ENCODE measurements around the gene GIPC1. TPM values are rescaled to one million over a fixed set of nuclear protein-coding genes. Genes with fewer than 3 reads are reported as not detected.

The GIPC1 gene
- total and polyA plus RNA-seq, 2 of the 4 experiments (the other 2 are of a cell fraction), result 74.2 to 133 TPM

GRCh38 chr19:14494910-14495671, 836 bp downstream of the GIPC1 start:
- dilution Hi-C loops (cut with HindIII; ENCODE audit: low sequenced_read_pairs, unreplicated experiment), result no loop called here
- Histone ChIP-seq H3K4me3 (ENCODE audit: insufficient read depth, low read depth, low read length) (peak overlapping the region; percentile 100), H2BK15ac (ENCODE audit: low read depth, low read length) (no peak overlapping the region), H3K9me1 (ENCODE audit: insufficient read depth, low read length) (peaks cover 11% of the 10 kb centered on the region), H4K91ac (ENCODE audit: insufficient read depth, low read depth, low read length) (peak overlapping the region; percentile 31), H4K5ac (ENCODE audit: low read depth, low read length) (peak overlapping the region; percentile 78; the same call in 1 of the 2 replicates), H2BK20ac (ENCODE audit: low read depth, low read length) (no peak overlapping the region), H3K4ac (ENCODE audit: low read depth, low read length) (peak overlapping the region; percentile 70), H3K27me3 (ENCODE audit: control insufficient read depth, insufficient read depth, low read length) (no peaks in the 10 kb centered on the region), H2AFZ (replicated peaks; ENCODE audit: low read length, poor library complexity) (peak overlapping the region; percentile 85), H4K8ac (ENCODE audit: low read depth in 2 of 2, low read length in 2 of 2) (peak overlapping the region in 1 of 2 experiments; percentile 62; a peak in 2 of 4 replicates), H4K20me1 (ENCODE audit: insufficient read depth, low read length) (peaks cover 24% of the 10 kb centered on the region), H2AK5ac (ENCODE audit: low read depth, low read length) (peak overlapping the region; percentile 92), H3K4me1 (ENCODE audit: control insufficient read depth, insufficient read depth, low read length) (peaks cover 8% of the 10 kb centered on the region), H3K36me3 (ENCODE audit: control insufficient read depth, insufficient read depth, low read length) (peaks cover 11% of the 10 kb centered on the region), H3K9ac (ENCODE audit: low read depth, low read length) (peak overlapping the region; percentile 73), H3K56ac (ENCODE audit: extremely low read depth, insufficient read depth, low read length) (peak overlapping the region; percentile 68; the same call in 1 of the 2 replicates), H3K79me1 (ENCODE audit: low read depth in 1 of 2, low read length in 2 of 2) (peaks cover 20 to 38% of the 10 kb centered on the region in 2 experiments), H2AK9ac (replicated peaks; ENCODE audit: low read depth, low read length, poor library complexity) (peak overlapping the region; percentile 99), H3K23ac (ENCODE audit: low read depth, low read length) (peak overlapping the region; percentile 92), H2BK120ac (ENCODE audit: low read depth, low read length) (0 out of 2 replicates have a peak overlapping the region, but pooled peaks have one; percentile 38), H3K14ac (replicated peaks; ENCODE audit: low read depth, low read length) (peak overlapping the region; percentile 93), H2BK5ac (ENCODE audit: low read depth, low read length, poor library complexity, severe bottlenecking) (peak overlapping the region; percentile 79), H3K18ac (ENCODE audit: low read depth, low read length) (no peak overlapping the region), H3K27ac (ENCODE audit: insufficient read depth, low read length) (peak overlapping the region; percentile 62), H3K4me2 (ENCODE audit: low read depth, low read length) (peak overlapping the region; percentile 99), H3K9me3 (ENCODE audit: control insufficient read depth, insufficient read depth, low read length) (no peaks in the 10 kb centered on the region)
- no peak for ATAC-seq (ENCODE audit: low read depth)
- no peak for DNase-seq
- POLR2A ChIA-PET (ENCODE audit: unreplicated experiment), result no interaction called here
- CTCF ChIA-PET, result no interaction called here
- intact Hi-C loops (cut with micrococcal nuclease), result no loop called here
- WGBS, 2 experiments (ENCODE audit: extremely low coverage in 2 of 2, insufficient read length in 1 of 2), result 13% methylated on average over 6 of the region's 14 CpGs; no CpG with 5 or more reads in 1 of the 2 experiments
- in situ Hi-C loops (cut with MboI; ENCODE audit: low sequenced_read_pairs), result no loop called here
- TF ChIP-seq SMC3 (IDR thresholded peaks at IDR 0.05; ENCODE audit: low read depth, low read length), result no peak
- TF ChIP-seq MXI1 (IDR thresholded peaks at IDR 0.05; ENCODE audit: borderline replicate concordance, low read depth, low read length), result no peak
- TF ChIP-seq POLR2A (IDR thresholded peaks at IDR 0.05; ENCODE audit: low read depth, low read length), result no peak
- no peak for TF ChIP-seq NFE2L2 (IDR thresholded peaks at IDR 0.05; ENCODE audit: low read depth, low read length)
- TF ChIP-seq RFX5 (IDR thresholded peaks at IDR 0.05; ENCODE audit: low read depth, low read length), result no peak
- no peak for TF ChIP-seq RCOR1 (IDR thresholded peaks at IDR 0.05; ENCODE audit: insufficient replicate concordance, low read length)
- no peak for TF ChIP-seq MAFK (IDR thresholded peaks at IDR 0.05; ENCODE audit: low read depth, low read length)
- TF ChIP-seq CHD1 (IDR thresholded peaks at IDR 0.05; ENCODE audit: low read depth, low read length), result no peak
- no peak for TF ChIP-seq CEBPB (IDR thresholded peaks at IDR 0.05; ENCODE audit: low read depth, low read length)
- no peak for TF ChIP-seq CTCF (conservative IDR thresholded peaks at IDR 0.05; ENCODE audit: low read depth, low read length)
- BruUV-seq (replicated peaks), result no TSS peak
